DMS79 (cell line): Measurements from ENCODE around the gene VSIG8.

Experiments
- DNase-seq: peaks from one replicate; lab custom pipeline; 2025; lab: John Stamatoyannopoulos, UW

VSIG8 gene

DNA sequence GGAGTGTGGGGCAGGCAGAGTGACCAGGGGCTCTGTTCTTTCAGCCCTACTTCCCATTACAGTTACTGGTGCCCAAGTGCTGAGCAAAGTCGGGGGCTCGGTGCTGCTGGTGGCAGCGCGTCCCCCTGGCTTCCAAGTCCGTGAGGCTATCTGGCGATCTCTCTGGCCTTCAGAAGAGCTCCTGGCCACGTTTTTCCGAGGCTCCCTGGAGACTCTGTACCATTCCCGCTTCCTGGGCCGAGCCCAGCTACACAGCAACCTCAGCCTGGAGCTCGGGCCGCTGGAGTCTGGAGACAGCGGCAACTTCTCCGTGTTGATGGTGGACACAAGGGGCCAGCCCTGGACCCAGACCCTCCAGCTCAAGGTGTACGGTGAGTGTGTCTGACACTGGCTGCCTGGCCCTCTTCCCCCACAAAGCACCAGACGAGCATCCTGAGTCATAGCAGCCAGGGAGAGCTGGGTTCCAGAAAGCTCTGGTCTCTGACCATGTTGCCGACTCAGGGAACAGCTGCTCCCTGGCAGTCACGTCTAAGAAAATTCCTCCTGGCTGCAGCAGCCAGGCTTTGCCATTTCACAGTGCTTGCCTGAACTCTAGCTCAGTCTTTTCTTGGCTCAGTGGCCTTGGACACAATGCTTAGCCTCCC, 32.5 kb downstream of the VSIG8 start:
- no peak for DNase-seq

DNA sequence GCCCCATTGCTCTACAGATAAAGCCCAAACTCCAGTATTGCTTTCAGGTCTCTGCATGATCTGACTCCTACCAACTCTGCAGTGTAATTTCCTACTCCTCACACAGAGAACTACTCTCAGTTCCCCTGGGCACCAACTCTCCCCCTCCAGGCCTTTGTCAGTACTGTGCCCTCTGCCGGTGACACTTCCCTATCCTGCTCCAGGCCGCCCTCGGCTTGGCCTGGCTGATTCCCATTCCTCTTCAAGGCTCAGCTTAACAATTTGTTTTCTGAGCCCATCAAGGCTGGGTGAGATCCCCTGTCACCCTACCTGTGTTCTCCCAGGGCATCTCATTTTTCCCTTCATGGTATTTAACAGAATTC, 33.2 kb downstream of the VSIG8 start:
- no peak for DNase-seq

DNA sequence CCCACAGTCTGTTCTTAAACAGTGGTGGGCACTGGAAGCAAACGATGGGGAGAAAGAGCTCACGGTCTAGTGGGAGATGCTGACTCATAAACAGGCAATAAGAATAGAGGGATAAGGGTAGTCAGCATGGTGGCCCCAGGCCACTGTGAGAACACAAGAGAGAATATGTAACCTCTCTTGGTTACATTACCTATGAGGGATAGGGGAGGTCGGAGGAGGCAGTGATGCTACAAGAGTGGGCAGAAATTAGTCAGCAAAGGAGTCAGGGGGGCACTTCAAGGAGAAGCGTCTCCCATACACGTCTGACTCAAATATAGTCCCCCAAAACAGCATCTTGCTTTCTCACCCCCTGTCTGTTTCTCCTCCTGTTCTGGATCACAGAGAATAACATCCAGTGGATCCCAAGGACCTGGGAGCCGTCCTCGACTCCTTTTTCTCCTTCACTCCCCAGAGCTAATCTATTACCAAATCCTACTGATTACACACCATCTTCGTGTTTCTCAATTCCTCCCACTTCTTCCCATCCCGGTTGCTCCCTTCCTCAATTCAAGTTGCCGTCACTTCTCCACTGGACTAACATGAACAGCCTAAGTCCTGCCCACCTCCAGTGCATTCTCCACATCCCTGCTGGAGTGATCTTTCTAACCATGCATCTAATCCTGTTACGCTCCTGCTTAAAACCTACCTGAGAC, 33.7 kb downstream of the VSIG8 start:
- no peak for DNase-seq

DNA sequence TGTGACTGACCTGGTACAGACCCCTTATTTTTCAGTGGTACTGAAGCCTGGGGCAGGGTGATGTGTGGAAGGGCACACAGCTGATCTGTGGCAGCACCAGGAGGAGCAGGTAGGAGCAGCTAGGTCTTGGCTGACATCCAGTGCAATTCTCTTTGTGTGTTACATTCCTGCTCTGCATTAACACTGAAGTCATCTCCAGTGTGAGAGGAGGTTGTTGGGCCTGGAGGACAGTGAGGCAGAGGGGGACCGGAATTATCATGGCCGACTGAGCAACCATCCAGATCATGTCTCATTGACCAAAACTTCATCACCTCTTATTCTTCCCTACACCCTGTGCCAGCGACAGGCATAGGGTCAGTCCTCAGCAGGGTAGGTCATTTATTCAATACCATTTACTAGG, 34.3 kb downstream of the VSIG8 start:
- no peak for DNase-seq

GRCh38 chr1:159827549-159827948, 34.9 kb downstream of the VSIG8 start:
- DNase-seq, result no peak

DNA sequence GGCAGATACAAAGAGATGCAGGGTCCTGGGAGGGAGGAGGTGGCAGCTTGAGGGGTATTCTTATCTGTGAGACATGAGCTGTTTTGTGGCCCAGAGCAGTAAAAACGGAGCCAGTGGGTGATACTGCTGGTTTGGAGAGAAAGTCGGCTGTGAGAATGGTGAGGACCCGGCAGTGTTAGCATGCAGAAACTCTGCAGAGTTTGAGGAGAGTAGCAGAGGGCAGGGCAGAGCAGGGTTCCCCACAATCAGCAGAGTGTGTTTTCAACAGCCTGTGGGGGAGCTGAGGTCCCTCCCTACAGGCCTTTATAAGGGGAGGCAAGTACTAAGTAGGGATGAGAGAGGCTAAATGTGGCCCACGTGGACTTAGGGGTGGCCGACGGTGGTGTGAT, 35.4 kb downstream of the VSIG8 start:
- DNase-seq, result no peak

- DNase-seq, result no peak
Observed at GRCh38 chr1:159826441-159827101, 35.9 kb downstream of the VSIG8 start, which contains the start of gene SLAMF8. Gene SLAMF8, plus strand, starts transcription at chr1:159826873. Its CDS starts 26 bp downstream, at chr1:159826899.

DNA sequence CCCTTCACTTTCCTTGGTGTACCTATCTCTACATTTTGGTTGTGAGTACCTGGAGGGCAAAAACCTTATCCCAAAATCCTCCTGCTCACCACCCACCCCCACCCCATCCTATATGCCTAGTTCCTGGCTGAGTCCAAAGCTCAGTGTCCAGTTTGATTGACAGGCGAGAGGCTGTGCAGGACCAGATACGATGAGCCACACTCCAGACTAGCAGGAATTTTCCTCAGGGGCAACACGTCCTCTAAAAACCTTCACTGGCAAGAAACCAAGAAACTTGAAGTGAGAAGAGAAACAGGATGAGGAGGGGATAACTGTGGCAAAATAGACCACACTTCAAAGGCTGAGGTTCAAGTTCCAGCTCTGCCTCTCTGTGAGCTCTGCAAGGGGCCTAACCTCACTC, 36.9 kb downstream of the VSIG8 start:
- DNase-seq, result no peak

- DNase-seq, result no peak
Observed at GRCh38 chr1:159823406-159823805, 39.1 kb downstream of the VSIG8 start.

DNA sequence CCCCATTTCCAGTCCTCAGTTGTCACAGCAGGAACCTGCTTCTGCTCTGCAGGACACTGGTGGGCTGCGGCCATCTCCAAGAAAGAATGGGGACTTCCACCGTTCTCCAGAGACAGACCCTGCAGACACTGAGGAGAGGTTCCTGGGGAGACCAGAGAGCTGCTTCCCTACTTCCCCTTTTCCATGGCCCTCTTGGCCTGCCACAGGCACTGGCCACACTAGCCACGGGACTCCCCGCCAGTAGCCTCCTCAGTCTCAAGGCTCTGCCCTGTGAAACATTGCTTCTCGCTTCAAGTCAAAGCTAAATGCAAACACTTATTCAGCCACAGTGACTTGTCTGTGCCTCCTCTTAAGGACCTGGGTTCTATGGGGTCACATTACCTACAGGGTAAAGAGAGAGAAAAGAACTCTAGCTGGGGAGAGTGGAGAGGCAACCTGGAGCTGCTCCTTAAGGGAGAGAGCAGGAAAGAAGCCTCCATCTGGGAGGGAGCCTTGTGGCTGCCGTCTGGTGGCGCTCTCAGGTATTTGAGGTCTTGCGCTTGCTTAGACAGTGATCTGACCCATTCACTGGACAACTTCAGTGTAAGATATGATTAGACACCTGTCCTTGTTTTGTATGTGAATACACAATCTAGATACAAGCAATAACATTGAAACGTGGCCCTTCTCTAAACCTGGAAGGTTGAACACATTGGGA, 41.1 kb downstream of the VSIG8 start:
- no peak for DNase-seq

GRCh38 chr1:159817276-159818041, 45.0 kb downstream of the VSIG8 start:
- DNase-seq, result peak; percentile 34

- no peak for DNase-seq
Observed at GRCh38 chr1:159815926-159816325, 46.5 kb downstream of the VSIG8 start.

DNA sequence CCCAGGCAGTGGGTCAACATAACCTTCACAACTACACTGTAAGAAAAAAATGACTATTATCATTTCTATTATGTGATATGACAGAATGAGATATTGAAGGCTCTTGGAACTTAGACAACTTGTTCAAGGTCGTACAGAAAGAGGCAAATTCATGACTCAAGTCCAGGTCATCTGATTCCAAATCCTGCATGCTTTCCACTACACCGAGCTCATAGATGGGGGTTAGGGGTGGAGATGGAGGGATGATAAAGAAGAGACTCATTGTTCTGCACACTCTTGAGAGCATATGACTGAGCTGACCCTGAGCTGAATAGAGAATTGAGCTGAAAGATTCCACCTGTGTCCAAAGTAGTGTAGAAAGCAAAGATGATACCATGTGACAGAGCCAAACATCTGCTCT, 57.5 kb downstream of the VSIG8 start:
- no peak for DNase-seq
